Measurements from ENCODE around the gene KCTD18. TPM values are rescaled to one million over a fixed set of nuclear protein-coding genes. Genes with fewer than 3 reads are reported as not detected.

KCTD18 gene
- polyA plus RNA-seq, 3 donors = 9.4 to 14.1 (median 10.9) TPM

DNA sequence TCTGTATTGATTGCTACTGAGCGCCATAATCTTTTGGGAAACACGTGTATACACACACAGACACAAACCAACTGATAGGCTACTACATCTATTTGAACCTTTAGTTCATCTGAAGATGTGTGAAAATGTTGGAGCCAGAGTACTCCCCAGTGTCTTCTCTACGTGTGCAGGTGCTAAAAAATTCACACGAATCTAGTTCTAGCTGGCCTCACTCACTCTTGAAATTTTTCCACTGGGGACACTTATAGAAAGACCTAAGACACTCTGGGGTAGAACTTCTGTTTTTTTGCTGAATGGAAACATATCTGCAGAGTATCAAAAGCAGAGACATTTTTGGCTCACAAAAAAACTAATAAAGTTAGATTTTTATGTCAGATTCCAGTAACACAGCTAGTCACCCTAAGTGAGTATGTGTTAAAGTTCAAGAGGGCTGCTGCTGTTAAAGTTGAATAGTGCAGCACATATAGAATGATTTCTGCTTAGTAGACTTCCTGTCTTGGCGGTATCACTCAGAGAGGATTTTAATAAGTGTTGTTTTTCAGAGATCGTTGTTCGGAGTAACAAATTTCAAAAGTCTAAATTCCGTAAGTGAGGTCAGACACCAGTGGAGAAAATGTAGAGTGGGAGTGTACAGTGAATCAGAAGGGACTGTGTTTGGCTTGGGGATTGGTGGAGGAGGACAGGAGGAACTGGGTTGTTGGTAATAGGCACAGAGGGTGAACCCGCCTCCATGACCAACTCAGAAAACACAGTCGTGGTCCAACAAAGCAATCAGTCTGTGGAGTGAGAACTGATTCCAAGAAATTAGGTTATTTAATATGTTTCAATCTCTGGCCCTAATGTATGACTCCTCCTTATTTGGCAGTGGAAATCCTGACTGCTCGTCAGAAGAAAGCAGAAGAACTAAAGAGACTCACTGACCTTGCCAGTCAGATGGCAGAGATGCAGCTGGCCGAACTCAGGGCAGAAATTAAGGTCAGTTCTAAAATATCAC lies 43.1 kb downstream of the KCTD18 start:
- WGBS, 3 donors = 55 to 71% (median 57%) methylated on average over 12 of the region's 12 CpGs
- no peak overlapping the region for H3K27ac ChIP-seq (ENCODE audit: low read depth, low read length)

DNA sequence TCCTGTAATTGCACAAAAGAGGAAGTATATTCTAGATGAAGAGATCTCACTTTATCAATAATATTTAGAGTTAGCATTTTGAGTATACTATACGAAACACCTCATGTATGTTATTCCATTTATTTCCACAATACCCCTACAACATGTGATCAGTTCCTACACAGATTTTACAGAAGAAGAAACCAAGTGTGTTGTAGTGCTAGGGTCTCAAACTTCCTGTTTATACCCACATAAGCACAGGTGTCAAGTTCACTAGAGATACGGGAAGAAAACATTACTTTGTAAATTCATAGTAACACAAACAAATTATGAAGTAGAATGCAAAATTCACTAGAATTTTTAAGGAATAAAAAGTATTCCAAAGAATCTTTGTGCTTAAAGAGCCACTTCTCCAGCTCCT lies 46.4 kb downstream of the KCTD18 start:
- H3K27ac ChIP-seq (ENCODE audit: low read depth, low read length) = no peak overlapping the region
- WGBS, 3 donors = 86 to 90% (median 86%) methylated on average over 2 of the region's 2 CpGs

DNA sequence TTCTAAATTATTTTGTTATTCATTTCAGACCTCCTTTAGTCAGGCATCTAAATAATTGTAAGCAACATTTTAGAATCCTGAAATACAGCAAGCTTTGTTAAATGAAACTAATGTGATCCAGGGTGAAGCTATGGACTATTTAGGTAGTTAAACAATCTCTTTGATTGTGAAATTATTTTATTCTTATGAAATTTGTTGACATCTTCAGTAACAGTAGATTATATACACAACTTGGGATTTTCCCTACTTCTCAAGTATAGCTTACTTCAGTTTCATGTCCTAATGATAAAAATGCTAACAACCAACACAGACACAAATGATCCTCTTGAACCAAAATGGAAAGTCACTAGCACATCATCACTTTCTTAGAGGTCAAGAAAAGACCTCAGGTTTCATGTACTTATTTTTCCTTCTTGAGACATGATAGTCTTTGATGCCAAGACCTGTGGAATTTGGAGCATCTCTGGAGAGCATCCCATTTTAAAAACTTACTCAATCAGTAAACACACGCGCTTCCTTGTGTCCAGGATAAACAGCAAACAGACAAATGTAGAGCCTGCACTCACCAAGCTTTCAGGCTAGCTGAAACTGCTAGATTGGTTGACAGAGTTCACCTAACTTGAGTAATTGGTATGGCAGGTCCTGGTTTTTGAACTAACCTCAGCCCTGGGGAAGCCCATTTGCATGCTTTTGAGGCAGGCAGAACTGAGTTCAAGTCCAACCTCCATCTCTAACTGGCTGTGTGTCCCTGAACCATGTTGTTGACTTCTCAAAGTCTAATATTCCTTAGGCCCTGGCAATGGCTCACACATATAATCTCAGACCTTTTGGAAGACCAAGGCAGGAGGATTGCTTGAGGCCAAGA lies 47.8 kb downstream of the KCTD18 start:
- H3K27ac ChIP-seq (ENCODE audit: low read depth, low read length) = no peak overlapping the region
- WGBS, 3 donors = 85 to 97% (median 86%) methylated on average over 2 of the region's 2 CpGs

DNA sequence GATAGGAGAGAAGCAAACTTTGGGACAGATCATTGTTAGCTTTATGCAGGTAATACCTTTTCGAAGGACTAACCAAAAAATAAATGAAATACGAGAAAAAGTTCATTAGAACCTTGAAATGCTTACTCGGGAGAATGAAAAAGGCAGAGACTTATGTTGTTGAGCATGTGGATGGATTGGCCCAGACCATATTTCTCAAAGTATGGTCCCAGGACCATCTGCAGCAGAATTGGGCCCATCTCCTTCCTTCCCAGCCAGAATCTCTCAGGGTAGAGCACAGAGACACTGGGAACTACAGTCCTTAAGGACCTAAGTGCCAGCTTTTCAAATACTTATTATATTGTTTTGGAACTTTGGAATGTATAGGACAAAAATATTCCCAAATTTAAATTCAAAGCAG lies 50.8 kb downstream of the KCTD18 start:
- WGBS, 3 donors = 59 to 93% (median 75%) methylated on average over 3 of the region's 3 CpGs
- H3K27ac ChIP-seq (ENCODE audit: low read depth, low read length) = no peak overlapping the region

DNA sequence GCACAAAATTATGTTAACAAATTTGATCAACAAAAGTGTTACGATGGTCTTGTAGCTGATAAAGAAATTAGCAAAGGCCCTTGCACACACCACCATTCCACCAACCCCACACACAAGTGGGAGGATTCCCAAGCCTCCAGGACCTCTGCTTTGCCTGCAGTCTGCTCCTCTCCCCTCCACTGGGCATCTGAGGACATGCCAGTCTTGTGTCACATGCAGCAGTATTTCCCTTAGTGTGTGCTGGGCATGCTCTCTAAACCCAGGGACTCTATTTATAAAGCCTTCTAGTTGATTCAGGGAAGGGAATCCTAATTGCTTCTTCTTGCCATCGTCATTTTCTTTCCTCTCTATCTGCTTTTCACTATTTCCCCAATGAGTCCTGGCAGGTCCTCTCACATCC lies 53.3 kb downstream of the KCTD18 start:
- WGBS, 3 donors = 87 to 93% (median 93%) methylated on average over 2 of the region's 2 CpGs
- H3K27ac ChIP-seq (ENCODE audit: low read depth, low read length) = no peak overlapping the region

DNA sequence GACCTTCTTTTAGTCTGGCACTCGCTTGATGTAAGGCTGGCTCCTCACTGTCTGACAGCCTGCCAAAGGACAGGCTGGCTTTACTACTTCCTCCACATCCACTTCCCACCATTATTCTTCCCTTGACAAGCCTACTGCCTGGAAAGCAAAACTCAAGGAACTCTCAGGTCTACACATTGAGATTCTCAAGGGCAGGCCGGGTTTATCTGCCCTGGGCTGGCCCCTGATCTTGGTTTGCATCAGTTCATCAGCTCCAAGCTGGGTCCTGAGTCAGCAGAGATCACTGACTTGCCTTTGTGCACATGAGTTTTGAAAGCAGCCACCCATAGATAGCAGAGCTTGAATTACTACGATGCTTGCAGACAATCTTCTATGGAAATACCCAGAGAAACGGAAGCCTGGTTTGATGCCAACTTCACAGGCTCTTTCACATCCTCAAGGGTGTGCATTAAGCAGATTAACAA lies 53.9 kb downstream of the KCTD18 start:
- WGBS, 3 donors = 37 to 57% (median 44%) methylated on average over 4 of the region's 4 CpGs
- no peak overlapping the region for H3K27ac ChIP-seq (ENCODE audit: low read depth, low read length)

DNA sequence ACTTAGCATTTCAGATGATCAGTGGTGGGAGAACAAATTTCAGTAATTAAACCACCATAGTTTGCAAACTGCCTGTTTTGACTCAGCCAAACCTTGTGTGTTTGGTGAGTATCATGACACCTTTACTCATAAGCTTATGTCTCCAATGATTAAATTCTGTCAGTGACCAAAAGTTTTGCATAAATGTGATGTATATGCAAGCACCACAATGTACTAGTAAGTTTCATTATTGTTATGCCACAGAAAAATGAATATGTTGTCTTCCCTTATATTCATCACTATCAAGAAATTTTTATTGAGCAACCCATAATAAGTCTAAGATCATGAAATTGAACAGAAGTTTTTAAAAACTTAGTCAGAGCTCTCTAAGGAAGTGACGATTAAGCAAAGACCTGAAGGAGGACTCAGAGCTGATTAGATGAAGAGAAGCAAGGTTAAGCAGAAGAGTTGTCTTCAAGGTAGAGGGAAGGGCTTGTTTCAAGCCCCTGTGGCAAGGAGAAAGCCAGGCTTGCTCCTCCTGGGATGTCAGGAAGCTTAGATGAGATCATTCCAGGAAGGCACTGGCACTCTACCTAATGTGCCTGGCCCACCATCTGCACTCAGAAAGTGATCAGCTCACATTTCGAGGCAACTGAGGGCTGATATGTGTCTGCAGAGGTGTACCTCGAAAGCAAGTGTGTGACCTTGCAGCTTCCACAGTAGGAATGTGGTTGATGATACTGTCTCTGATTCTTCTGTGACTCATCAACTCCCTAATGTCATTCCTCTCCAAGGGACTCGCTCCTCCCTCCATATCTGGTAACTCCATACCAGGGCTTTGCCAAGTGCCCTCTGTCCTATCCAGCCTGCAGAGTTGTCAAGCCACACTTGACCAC lies 54.7 kb downstream of the KCTD18 start:
- H3K27ac ChIP-seq (ENCODE audit: low read depth, low read length) = no peak overlapping the region
- WGBS, 3 donors = 80 to 88% (median 84%) methylated on average over 4 of the region's 4 CpGs

DNA sequence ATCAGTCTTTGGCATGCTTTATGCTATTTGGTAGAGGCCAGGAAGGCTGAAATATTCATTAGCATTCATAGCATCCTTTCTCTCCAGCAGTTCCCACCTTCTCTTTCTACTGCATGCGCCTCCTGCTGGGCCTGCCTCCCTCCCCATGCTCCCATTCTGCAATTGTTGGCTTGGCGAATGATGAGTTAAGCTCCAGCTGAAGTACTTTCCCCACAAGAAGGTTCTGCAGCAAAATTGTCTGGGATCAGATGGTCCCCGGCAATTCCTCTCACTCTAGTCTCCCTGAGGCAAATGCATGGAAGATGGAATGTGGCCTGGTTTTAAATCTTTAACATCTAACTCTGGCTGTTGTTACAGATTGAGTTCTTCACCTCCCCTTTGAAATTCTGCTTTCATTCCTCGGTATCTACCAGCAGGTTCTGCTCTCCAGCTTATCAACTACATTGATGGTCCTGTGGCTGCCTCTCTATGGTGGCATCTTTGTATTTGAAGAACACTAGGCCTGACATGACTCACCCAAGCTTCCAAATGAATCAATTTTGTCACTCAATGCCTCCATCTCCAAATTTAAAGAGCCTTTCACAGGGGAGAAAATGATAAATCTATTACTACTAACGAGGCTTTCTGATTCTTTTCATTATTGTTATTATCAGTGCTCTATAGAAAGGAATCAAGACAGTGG lies 55.9 kb downstream of the KCTD18 start:
- 76 to 91% (median 83%) methylated on average over 5 of the region's 5 CpGs for WGBS, 3 donors
- H3K27ac ChIP-seq (ENCODE audit: low read depth, low read length) = no peak overlapping the region

DNA sequence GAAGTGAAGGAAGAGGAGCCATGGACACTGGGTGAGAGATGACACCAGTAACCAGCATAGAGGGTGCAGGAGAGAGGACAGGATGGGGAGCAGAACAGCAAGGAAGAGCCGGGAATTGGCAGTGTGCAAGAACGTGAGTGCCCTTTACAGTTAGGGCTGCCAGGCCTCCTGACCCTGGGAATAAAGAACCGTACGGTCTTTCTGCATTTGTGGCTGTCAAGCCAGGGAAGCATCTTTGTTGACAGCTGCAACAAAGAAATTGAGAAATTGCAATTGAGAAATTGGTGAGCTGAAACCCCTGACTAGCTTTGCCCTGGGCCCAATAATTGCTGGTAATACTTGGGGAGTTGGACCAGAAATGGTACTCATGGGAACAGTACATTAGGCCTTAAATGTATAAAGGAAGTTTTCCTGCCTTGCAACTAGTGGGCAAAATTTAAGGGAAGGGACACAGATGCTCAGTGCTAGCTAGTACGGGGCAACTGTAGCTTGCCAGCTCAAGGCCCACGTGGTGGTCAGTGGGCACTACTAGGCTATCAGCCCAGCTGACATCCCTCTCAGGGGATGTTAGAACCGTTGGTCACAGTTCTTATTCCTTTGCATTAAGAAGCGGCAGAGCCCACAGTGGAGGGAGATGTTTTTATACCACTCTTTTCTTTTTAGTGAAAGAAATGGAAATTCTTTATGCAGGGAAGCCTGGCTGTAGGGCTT lies 56.6 kb downstream of the KCTD18 start:
- 81 to 85% (median 83%) methylated on average over 8 of the region's 8 CpGs for WGBS, 3 donors

DNA sequence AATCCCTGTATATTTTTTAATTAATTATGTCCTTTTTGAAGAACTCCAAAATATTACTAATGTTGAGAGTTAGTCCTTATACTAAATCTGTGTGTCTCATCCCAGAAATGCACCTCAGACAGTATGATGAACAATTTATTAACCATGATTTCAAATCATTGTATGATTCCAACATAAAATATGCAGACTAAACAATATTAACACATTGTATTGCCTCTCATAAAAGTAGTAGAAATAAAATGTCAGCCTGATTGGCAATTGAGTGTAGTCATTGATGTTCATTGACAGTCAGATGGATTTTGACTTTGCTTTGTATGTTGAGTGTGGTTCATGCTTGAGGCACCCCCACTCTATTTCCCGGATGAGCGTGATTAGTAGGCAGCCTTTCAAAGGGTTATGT lies 57.5 kb downstream of the KCTD18 start:
- WGBS, 3 donors = 89 to 98% (median 97%) methylated on average over 2 of the region's 2 CpGs
- H3K27ac ChIP-seq (ENCODE audit: low read depth, low read length) = no peak overlapping the region

More for the DNA sequence above, 56.6 kb downstream of the KCTD18 start:
- no peak overlapping the region for H3K27ac ChIP-seq (ENCODE audit: low read depth, low read length)

DNA sequence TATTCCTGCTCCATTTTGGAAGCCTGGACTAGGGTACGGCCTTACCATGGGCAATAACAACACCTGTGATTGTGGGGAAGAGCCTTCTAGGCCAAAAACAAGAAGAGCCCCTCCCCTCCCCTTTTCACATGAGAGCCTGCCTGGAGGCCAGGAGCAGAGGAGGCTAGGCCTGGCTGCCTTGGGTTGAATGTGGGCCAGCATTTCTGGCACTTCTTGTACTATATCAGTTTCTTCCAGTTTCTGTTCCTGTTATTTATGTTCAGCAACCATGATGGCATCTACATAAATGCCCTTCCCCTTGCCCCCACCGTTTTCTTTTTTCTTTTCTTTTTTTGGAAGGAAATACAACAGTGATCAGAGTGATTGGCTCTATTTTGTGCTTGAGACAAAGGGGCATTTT lies 58.4 kb downstream of the KCTD18 start:
- H3K27ac ChIP-seq (ENCODE audit: low read depth, low read length) = no peak overlapping the region
- WGBS, 3 donors = 83 to 94% (median 88%) methylated on average over 2 of the region's 2 CpGs

DNA sequence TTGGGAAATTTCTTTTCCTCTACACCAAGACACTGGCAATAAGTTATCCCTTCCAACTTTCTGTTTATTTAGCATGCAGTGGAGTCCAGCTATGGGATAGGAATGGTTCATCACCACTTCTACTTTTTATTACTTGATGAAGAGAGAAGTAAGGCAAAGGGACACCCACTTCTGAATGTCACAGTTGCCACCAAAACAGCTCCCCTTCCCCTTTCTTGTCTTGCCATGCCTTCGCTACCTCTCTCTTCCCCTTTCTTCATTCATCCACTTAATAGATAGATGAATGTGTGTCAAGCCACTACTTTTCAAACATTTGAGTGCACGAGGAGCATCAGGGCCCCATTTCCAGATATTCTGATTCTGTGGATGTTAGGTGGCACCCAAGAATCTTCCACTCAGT lies 59.6 kb downstream of the KCTD18 start:
- H3K27ac ChIP-seq (ENCODE audit: low read depth, low read length) = no peak overlapping the region
- WGBS, 3 donors = 74 to 94% (median 77%) methylated on average over 2 of the region's 2 CpGs

DNA sequence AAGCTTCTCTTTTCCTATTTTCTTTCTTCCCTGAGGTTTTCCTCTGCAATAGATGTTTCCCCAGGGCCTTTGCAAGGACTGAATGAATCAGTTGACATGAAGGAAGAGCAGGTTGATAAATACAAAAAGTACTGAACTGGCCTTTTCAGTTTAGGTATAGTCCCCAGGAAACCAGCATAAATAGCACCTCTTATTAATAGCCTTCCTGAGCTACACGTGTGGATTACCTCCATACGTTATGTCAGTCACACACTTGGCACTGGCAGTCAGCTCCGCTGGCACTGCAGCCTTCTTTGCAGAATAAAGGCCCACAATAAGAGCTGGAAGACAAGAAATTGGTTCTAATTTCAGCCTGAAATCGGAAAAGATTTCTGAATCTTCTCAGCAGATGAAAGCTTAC lies 60.7 kb downstream of the KCTD18 start:
- H3K27ac ChIP-seq (ENCODE audit: low read depth, low read length) = no peak overlapping the region
- WGBS, 3 donors = 79 to 82% (median 81%) methylated on average over 4 of the region's 4 CpGs

DNA sequence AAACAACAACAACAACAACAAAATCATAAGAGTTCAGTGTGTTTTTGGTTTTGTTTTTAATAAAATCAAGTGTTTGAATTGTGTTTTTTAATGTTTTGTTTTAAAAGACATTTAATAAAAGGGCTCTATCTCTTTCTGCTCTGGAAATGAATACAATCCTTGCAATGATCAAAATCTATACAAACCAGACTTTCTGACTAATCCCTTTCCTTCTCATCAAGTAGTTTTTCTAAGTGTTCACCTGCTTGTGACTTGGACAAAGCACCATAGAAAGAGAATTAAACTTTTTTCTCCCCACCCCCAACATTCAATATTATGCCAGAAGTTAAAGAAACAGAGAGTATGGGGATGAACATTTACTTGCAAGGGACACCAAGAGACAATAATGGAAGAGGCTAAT lies 61.4 kb downstream of the KCTD18 start:
- H3K27ac ChIP-seq (ENCODE audit: low read depth, low read length) = no peak overlapping the region

DNA sequence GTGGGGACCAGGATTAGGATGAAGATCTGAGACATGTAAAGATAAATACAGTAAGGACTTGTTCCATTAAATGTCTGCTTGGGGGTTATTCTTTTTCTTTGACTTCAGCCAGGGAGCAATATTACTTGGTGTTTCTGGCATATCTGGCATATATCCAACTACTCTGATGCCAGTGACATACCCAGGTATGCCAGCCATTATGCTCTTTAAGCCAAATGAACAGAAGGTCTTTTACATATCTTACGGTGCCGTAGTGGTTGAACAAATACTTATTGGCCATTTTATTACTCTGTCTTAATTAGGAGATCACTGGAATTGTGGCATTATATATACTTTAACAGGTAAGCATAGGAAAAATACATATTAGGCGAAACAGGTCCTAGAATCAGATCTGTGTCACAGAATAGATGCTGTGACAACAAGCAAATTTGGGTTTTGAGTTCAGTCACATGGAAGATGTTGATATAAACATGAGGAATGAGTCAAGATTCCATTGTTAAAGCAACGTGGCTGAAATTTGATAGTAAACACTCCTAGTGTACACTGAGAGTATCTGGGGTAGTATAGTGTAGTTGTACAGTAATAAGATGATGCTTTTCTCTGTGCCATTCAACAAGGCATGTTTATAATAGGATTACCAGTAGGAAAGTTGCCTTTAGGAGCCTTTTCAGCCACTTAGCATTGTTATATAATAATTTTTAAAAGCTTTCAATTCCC lies 62.6 kb downstream of the KCTD18 start:
- H3K27ac ChIP-seq (ENCODE audit: low read depth, low read length) = no peak overlapping the region
- 88 to 93% (median 89%) methylated on average over 4 of the region's 4 CpGs for WGBS, 3 donors

DNA sequence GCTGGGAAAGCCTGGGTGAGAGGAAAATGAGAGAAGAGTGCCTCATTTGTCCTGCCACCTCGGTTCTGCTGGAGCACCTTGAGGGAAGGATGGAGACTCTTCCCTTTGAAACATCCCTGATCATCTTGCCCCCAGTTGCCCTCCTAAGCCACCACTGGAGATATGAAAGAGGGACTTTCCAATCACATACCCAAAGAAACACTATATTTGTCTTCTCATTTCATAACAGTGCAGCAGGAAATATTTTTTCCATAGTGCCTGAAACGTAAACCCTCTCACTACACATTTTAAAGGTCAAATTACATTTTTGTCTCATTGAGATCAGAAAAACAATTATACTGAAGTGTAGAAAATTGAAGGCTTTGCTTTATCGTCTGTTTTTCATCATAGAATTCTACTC lies 63.3 kb downstream of the KCTD18 start:
- H3K27ac ChIP-seq (ENCODE audit: low read depth, low read length) = no peak overlapping the region
- WGBS, 3 donors = 86 to 90% (median 86%) methylated on average over 3 of the region's 3 CpGs

DNA sequence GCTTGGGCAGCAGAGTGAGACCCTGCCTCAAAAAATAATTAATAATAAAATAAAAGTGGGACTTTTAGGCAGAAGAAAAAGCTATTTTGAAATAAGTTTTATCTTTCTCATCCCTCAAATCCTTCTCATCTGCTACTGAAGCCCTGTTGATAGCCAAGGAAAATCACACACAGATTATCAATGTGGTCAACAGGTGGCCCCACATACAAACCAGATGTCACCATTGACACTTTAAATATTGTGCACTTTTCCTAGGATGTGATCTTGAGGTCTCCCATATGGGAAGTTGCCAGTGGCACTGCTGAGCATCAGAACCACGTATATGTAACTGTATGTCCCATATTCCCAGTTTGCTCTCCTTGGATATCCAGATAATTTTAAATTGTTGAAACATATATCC lies 64.6 kb downstream of the KCTD18 start:
- 45 to 91% (median 90%) methylated on average over 1 of the region's 1 CpG for WGBS, 3 donors
- no peak overlapping the region for H3K27ac ChIP-seq (ENCODE audit: low read depth, low read length)

Measured in adipose tissue (tissue), 3 donors.